GM19193 (cell line): ENCODE results near the gene RAET1E.

Source experiments
- POLR2A ChIP-seq: IDR thresholded peaks from 4 replicates; pipeline ENCODE4 v1.6.1; 2011; ENCODE audit not compliant: insufficient read depth, insufficient read length; ENCODE audit errors: extremely low read depth

RAET1E gene

GRCh38 chr6:149859938-149860337, 38.0 kb downstream of the RAET1E start:
- no peak for TF ChIP-seq POLR2A

GRCh38 chr6:149859368-149859767, 38.5 kb downstream of the RAET1E start:
- no peak for TF ChIP-seq POLR2A

GRCh38 chr6:149857541-149857940, 40.4 kb downstream of the RAET1E start:
- TF ChIP-seq POLR2A, result no peak

- TF ChIP-seq POLR2A, result no peak
Observed at GRCh38 chr6:149856256-149856994, 41.5 kb downstream of the RAET1E start.

- TF ChIP-seq POLR2A, result no peak
Observed at GRCh38 chr6:149855741-149856140, 42.2 kb downstream of the RAET1E start.

- no peak for TF ChIP-seq POLR2A
Observed at GRCh38 chr6:149855040-149855654, 42.8 kb downstream of the RAET1E start.

- TF ChIP-seq POLR2A, result no peak
Observed at GRCh38 chr6:149854532-149854931, 43.4 kb downstream of the RAET1E start.

GRCh38 chr6:149852881-149853280, 45.0 kb downstream of the RAET1E start:
- TF ChIP-seq POLR2A, result no peak

- no peak for TF ChIP-seq POLR2A
Observed at GRCh38 chr6:149852180-149852579, 45.7 kb downstream of the RAET1E start.

- no peak for TF ChIP-seq POLR2A
Observed at GRCh38 chr6:149851461-149852110, 46.3 kb downstream of the RAET1E start.
